Measurements from ENCODE around the gene XKR8. TPM values are rescaled to one million over a fixed set of nuclear protein-coding genes. Genes with fewer than 3 reads are reported as not detected.
A peak's percentile ranks its signal among the peaks of the same experiment; 100 is the strongest.

XKR8 gene
- total and polyA plus RNA-seq, 2 experiments from 2014 or later, result 17.9 to 20.2 TPM

DNA sequence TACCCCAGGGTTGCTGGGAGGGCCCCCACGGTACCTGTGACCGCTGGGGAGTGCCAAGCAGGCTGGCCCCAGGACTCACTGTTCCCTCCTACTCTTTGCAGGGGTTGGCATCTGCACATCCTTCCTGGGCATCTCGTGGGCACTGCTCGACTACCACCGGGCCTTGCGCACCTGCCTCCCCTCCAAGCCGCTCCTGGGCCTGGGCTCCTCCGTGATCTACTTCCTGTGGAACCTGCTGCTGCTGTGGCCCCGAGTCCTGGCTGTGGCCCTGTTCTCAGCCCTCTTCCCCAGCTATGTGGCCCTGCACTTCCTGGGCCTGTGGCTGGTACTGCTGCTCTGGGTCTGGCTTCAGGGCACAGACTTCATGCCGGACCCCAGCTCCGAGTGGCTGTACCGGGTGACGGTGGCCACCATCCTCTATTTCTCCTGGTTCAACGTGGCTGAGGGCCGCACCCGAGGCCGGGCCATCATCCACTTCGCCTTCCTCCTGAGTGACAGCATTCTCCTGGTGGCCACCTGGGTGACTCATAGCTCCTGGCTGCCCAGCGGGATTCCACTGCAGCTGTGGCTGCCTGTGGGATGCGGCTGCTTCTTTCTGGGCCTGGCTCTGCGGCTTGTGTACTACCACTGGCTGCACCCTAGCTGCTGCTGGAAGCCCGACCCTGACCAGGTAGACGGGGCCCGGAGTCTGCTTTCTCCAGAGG is 6.8 kb downstream of the XKR8 start:
- WGBS (ENCODE audit: low lambda C conversion rate, missing lambda C conversion rate), result 95% methylated on average over 24 of the region's 24 CpGs
- TF ChIP-seq, protein P1, sequence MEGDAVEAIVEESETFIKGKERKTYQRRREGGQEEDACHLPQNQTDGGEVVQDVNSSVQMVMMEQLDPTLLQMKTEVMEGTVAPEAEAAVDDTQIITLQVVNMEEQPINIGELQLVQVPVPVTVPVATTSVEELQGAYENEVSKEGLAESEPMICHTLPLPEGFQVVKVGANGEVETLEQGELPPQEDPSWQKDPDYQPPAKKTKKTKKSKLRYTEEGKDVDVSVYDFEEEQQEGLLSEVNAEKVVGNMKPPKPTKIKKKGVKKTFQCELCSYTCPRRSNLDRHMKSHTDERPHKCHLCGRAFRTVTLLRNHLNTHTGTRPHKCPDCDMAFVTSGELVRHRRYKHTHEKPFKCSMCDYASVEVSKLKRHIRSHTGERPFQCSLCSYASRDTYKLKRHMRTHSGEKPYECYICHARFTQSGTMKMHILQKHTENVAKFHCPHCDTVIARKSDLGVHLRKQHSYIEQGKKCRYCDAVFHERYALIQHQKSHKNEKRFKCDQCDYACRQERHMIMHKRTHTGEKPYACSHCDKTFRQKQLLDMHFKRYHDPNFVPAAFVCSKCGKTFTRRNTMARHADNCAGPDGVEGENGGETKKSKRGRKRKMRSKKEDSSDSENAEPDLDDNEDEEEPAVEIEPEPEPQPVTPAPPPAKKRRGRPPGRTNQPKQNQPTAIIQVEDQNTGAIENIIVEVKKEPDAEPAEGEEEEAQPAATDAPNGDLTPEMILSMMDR (IDR thresholded peaks at IDR 0.05; ENCODE audit: poor library complexity), result no peak
- Histone ChIP-seq H3K27ac (no peak overlapping the region), H3K27me3 (no peaks in the 10 kb centered on the region), H3K4me1 (ENCODE audit: insufficient read depth) (no peaks in the 10 kb centered on the region), H3K9me2 (replicated peaks; ENCODE audit: insufficient read depth) (no peaks in the 10 kb centered on the region), H3K36me3 (replicated peaks; ENCODE audit: insufficient read depth, low read depth) (no peaks in the 10 kb centered on the region), H4K20me1 (ENCODE audit: insufficient read depth, poor library complexity, severe bottlenecking) (no peaks in the 10 kb centered on the region), H3K4me3 (no peak overlapping the region), H2AFZ (no peak overlapping the region), H3K9me3 (ENCODE audit: low read depth) (no peaks in the 10 kb centered on the region), H3K79me2 (peaks cover 13% of the 10 kb centered on the region), H3K4me2 (no peak overlapping the region)
- DNase-seq (ENCODE audit: low spot score), result no peak

DNA sequence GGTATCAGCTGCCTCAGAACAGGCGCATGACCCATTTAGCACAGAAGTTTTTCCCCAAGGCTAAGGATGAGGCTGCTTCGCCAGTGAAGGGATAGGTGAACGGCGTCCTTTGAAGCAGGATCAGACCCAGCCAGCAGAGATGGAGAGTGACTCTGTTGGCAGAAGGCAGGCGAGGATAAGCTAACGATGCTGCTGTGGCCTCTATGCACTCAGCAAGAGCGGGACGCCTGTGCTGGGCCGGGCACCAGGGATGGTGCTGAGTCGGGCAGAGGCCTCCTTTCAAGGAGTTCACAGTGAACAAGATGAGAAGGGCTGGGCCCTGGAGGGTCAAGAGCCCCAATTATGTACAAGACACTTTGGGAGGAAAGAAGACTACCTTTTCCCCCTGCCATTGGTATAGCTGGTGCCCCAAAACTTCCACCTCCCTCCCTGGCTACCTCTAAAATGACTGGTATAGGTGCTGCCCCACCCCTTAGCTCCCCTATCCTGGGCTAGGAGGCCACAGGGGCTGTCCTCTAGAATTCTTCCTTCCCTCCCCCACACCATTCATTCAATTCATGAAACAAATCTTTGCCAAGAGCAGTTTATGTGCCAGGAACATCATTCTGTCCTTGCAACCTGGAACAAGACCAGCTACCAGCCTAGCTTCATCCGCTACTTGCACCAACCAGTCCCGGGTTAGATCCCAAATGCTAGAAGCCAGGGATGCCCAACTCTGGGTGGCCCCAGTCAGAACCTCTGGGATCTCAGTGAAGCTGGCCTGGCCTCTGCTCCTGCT is 7.5 kb downstream of the XKR8 start:
- 99% methylated on average over 12 of the region's 12 CpGs for WGBS (ENCODE audit: low lambda C conversion rate, missing lambda C conversion rate)

DNA sequence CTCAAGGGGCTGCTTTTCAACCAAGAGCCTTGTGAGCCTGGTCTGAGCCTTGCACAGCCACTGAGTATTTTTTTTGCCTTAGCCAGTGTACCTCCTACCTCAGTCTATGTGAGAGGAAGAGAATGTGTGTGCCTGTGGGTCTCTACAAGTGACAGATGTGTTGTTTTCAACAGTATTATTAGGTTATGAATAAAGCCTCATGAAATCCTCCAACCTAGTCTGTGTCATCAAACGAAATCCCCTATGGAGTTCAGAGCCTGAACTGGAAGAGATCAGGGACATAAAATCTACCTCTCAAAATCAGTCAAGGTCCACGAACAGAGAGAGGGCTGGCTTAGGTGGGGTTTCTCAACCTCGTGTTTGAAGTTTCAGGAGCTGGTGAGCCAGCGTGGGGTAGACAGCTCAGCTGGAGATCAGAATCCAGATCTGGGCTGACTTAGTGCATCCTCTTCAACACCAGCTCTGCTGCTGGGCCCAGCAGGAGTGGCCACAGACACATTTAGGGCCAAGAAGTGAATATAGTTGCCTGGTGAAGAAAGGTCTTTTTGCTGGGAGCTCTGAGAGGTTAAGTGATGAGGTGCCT is 8.2 kb downstream of the XKR8 start:
- Histone ChIP-seq H3K9me3 (ENCODE audit: low read depth) (no peaks in the 10 kb centered on the region), H2AFZ (no peak overlapping the region), H3K79me2 (no peaks in the 10 kb centered on the region), H3K9me2 (replicated peaks; ENCODE audit: insufficient read depth) (no peaks in the 10 kb centered on the region), H3K27ac (peak overlapping the region; percentile 20), H3K27me3 (no peaks in the 10 kb centered on the region), H3K4me3 (no peak overlapping the region), H4K20me1 (ENCODE audit: insufficient read depth, poor library complexity, severe bottlenecking) (no peaks in the 10 kb centered on the region), H3K4me1 (ENCODE audit: insufficient read depth) (no peaks in the 10 kb centered on the region), H3K4me2 (no peak overlapping the region), H3K36me3 (replicated peaks; ENCODE audit: insufficient read depth, low read depth) (no peaks in the 10 kb centered on the region)
- DNase-seq (ENCODE audit: low spot score), result no peak
- TF ChIP-seq, protein P1 (IDR thresholded peaks at IDR 0.05; ENCODE audit: poor library complexity), result no peak
- no peak for TF ChIP-seq EZH2phosphoT487 (IDR thresholded peaks at IDR 0.05; ENCODE audit: low read depth, severe bottlenecking, unreplicated experiment)
- TF ChIP-seq EZH2 (IDR thresholded peaks at IDR 0.05; ENCODE audit: borderline replicate concordance), result no peak
- WGBS (ENCODE audit: low lambda C conversion rate, missing lambda C conversion rate), result 93% methylated on average over 4 of the region's 4 CpGs

More for the DNA sequence above, 7.5 kb downstream of the XKR8 start:
- H4K20me1 ChIP-seq (ENCODE audit: insufficient read depth, poor library complexity, severe bottlenecking), result no peaks in the 10 kb centered on the region
- no peaks in the 10 kb centered on the region for H3K4me1 ChIP-seq (ENCODE audit: insufficient read depth)
- H3K9me2 ChIP-seq (replicated peaks; ENCODE audit: insufficient read depth), result no peaks in the 10 kb centered on the region
- no peak for TF ChIP-seq EZH2 (IDR thresholded peaks at IDR 0.05; ENCODE audit: borderline replicate concordance)
- no peaks in the 10 kb centered on the region for H3K36me3 ChIP-seq (replicated peaks; ENCODE audit: insufficient read depth, low read depth)
- no peaks in the 10 kb centered on the region for H3K9me3 ChIP-seq (ENCODE audit: low read depth)
- no peak overlapping the region for H3K27ac ChIP-seq
- no peak overlapping the region for H3K4me2 ChIP-seq
- peaks cover 5% of the 10 kb centered on the region for H3K79me2 ChIP-seq
- no peak overlapping the region for H2AFZ ChIP-seq
- no peak for DNase-seq (ENCODE audit: low spot score)
- H3K27me3 ChIP-seq, result no peaks in the 10 kb centered on the region
- no peak overlapping the region for H3K4me3 ChIP-seq

DNA sequence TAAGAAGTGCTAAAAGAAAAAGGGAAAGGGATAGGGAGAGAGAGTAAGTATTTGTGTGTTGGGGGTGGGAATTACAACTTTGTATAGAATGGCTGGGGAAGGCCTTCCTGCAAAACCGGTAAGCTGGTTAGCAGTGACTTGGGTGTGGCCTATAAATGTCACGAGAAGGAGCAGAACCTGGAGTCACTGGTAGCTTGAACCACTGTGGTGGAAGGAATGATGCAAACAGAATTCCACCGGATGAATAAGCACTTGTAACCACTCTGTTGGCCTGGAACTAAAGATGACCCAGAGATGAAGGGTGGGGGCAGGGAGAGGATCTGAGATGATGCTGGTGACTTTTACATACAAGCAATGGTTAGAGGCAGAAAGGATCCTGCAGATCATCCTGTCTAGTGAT is 8.9 kb downstream of the XKR8 start:
- H3K9me3 ChIP-seq (ENCODE audit: low read depth), result no peaks in the 10 kb centered on the region
- H2AFZ ChIP-seq, result no peak overlapping the region
- H3K36me3 ChIP-seq (replicated peaks; ENCODE audit: insufficient read depth, low read depth), result no peaks in the 10 kb centered on the region
- TF ChIP-seq EZH2phosphoT487 (IDR thresholded peaks at IDR 0.05; ENCODE audit: low read depth, severe bottlenecking, unreplicated experiment) (no peak), EZH2 (IDR thresholded peaks at IDR 0.05; ENCODE audit: borderline replicate concordance) (no peak)
- TF ChIP-seq, protein P1 (IDR thresholded peaks at IDR 0.05; ENCODE audit: poor library complexity), result no peak
- peak overlapping the region; percentile 20 for H3K27ac ChIP-seq
- no peak overlapping the region for H3K4me2 ChIP-seq
- H3K27me3 ChIP-seq, result no peaks in the 10 kb centered on the region
- WGBS (ENCODE audit: low lambda C conversion rate, missing lambda C conversion rate), result 75% methylated on average over 3 of the region's 3 CpGs
- H4K20me1 ChIP-seq (ENCODE audit: insufficient read depth, poor library complexity, severe bottlenecking), result no peaks in the 10 kb centered on the region
- no peak for DNase-seq (ENCODE audit: low spot score)
- H3K4me1 ChIP-seq (ENCODE audit: insufficient read depth), result no peaks in the 10 kb centered on the region
- H3K79me2 ChIP-seq, result no peaks in the 10 kb centered on the region
- H3K9me2 ChIP-seq (replicated peaks; ENCODE audit: insufficient read depth), result no peaks in the 10 kb centered on the region
- H3K4me3 ChIP-seq, result no peak overlapping the region

Data from hepatocyte (in vitro differentiated cells).